GM20431 (cell line): ENCODE results near the gene LYPD6.

Experiments
- in situ Hi-C: fragments of 300-500 bp; cut with MseI, MboI; formaldehyde crosslinking; loops from one replicate; pipeline ENCODE4 v1.15.0; 2020; ENCODE audit warnings: low sequenced_read_pairs; ENCODE audit not compliant: unreplicated experiment

LYPD6 gene

DNA sequence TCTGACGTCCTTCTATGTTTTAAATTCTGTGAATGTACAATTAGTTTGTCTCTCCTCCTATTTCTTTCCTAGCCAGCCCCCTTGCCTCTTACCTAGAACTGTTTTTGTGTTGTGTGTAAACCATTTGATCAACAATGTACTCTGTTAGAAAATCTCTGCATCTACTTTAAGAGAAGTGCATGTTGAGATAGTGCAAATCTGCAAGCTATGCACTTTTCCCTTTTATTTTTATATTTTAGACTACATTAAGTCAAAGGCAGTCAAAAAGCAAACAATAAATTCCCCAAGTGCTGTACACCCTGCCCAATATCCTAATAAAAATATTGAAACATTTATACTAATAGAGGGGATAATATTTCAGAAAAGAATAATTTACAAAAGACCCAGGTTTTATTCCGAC, 13.7 kb downstream of the LYPD6 start:
- in situ Hi-C loops = no loop called here

DNA sequence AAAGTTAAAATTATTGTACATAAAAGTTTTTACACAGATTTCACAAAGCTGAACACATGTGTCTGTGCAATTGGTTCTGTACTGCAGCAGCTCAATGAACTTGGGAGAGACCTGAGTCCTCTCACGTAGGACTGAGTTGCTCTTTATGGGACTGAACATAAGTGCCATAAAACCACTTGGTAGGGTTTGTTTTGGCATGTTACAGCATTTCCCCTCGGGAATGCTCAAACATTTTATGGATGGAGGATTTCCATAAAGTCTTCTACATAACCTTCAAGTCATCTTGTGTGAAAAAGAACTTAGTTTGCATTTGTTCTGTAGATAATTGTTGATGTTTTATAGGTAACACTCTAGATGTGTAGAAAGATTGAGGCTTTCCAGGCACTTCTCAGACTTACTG, 15.9 kb downstream of the LYPD6 start:
- in situ Hi-C loops = no loop called here

DNA sequence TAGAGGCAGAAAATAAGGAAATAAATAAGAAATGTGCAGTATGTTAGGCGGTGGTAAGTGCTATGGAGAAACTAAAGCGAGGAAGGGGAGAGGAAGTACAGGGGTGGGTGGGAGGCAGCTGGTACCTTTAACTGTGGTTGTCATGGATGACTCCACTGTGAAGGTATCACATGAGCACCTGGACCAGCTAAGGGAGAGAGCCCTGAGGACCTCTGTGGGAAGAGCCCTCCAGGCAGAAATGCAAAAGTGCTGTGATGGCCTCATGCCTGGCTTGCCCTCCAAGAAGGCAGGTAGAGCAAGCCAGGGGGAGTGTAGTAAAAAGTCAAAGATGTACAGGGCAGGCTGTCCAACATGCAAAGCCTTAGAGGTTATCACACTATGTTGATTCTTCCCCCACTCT, 17.9 kb downstream of the LYPD6 start:
- in situ Hi-C loops = no loop called here

GRCh38 chr2:149353421-149353820, 23.0 kb downstream of the LYPD6 start:
- in situ Hi-C loops = no loop called here

DNA sequence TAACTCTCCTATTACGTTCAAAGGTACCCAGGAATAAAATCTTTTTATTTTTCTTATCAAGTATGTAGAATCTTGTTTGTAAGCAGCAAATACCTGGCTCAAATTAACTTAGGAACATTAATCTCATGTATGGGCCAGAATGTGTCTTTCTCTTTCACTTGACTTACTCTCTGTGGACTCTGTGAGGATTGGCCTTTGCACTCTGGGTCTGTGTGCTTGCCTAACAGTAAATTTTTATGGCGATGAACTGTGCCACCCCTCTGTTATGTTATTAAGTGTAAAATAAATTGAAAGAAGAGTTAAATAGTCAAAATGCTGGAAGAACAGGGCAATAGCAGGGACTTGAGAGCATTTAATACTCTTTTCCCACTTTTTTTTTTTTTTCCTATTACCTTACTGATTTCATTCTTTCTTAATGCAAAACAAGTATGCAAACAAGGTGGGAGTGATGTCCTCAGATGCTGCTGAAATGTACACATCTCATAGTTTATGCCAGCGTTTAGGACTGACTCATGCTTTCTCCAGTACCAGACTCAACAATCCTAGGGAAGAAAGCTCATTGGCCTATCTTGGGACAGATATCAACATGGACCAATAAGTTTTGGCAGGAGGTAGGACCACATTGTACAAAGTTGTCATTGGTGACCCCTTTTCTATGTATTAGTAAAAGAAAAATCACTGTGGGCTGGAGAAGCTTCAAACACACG, 25.5 kb downstream of the LYPD6 start:
- in situ Hi-C loops = no loop called here

DNA sequence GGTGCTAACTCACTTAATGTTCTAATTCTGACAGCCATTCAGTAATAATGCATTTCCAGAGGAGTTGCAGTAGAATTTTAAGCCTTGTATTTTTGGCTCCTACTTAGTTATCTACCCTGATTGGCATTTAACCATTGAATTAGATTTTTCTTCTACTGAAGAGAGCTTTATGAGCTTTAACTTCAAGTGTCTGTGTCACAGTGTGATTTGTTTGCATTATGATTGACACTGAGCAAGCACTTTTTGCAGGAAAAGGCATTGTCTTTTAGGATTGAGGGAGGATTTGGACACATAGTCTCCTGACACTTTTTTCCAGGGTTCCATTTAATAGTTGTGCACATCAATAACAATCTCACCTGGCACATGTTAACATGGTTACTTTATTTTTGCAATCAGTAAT, 26.7 kb downstream of the LYPD6 start:
- in situ Hi-C loops = no loop called here

DNA sequence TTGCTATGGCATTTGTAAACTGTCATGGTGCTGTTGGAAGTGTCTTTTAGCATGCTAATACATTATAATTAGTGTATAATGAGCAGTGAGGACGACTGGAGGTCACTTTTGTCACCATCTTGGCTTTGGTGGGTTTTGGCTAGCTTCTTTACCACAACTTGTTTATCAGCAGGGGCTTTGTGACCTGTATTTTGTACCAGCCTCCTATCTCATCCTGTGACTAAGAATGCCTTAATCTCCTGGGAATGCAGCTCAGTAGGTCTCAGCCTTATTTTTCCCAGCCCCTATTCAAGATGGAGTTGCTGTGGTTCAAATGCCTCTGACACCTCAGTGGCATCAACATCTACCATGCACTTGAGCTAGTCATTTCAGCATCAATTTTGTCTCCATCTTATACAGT, 29.7 kb downstream of the LYPD6 start:
- in situ Hi-C loops = no loop called here

DNA sequence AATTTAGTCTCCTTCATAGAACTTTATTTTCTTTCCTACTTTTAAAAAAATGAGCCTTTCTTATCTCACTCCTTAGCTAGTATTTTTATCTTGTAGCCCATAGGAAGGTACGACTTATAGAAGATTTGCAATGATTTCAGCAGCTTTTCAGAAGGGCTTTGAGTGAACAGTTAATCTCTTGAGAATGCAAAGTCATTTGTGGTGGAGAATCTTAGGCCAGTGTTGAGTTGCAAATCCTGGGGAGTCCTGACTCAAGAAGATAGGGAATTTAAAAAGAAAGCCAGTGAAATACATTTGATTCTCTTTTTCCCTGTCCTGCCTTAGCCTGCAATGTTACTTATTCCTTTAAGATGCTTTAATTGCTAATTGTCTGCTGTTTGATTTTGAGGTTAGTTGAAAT, 33.6 kb downstream of the LYPD6 start:
- in situ Hi-C loops = no loop called here

- in situ Hi-C loops = no loop called here
Observed at GRCh38 chr2:149364839-149365238, 34.5 kb downstream of the LYPD6 start.

GRCh38 chr2:149365931-149366583, 35.7 kb downstream of the LYPD6 start:
- in situ Hi-C loops = no loop called here

DNA sequence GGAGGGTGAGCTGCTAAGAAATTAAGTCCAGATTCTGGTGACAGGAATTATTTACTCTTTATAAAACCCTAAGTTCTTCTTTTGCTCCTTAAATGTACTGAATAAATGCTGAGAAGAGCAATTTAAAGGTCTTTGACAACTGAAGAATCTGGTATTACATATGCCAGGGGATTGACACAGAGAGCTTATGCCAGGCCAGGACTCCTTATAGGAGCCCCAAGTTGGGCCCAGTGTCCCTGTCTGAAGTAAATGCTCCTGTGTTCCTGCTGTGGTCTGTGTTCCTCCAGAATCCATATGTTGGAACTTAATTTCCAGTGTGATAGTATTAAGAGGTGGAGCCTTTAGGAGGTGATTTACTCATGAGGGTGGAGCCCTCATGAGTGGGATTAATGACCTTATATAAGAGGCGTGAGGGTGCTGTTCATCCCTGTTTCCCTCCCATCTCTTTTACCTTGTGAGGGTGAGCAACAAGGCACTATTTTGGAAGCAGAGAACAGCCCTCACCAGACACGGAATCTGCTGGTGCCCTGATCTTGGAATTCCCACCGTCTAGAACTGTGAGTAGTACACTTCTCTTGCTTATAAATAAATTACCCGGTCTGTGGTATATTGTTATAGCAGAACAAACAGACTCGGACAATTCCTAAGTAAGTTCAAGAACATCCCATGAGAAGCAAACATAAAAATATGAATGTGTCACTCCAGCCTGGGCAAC, 39.8 kb downstream of the LYPD6 start:
- in situ Hi-C loops = no loop called here

DNA sequence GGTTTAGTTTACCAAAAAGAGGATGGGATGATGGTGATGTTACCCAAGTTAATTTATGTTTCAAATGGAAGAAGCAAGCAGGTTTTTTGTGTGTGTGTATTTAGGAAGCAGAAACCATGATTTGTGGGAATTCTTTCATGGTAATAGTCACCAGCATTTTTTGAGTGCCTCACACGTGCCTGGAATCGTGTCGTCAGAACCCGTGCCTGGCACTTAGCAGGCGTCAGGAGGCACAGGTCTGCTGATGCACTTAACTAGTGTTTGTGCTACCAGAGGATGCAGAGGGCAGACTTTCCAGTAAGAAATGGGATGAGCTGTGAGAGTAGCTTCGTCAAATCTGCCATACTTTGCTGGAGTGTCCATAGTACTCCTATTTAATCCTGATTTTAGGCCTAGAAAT, 41.1 kb downstream of the LYPD6 start:
- in situ Hi-C loops = no loop called here

DNA sequence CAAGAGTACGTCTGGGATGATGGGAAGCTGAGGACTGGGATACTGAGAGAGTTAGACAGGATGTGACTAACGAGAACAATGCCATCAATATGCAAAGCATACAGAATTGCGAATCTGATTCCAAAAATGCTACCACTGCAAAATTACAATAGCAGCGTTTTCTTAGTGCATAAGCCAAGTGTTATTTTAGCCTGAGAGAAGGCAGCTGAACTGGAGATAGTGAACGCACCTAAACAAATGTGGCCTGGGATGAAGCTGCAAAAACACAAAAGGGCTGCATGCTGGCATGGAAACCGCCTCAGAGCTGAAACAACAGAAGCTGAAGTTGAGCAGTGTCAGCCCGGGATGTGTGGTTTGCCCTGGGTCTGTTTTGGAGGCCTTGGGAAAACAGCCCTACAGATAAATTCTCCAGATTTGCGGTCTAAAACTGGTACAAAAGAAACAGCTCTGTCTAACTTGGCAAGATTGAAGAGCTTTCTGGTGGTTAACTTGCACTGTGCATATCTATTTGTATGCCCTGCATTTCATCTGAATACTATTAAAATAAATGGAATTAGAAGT, 45.5 kb downstream of the LYPD6 start:
- in situ Hi-C loops = no loop called here

- in situ Hi-C loops = no loop called here
Observed at GRCh38 chr2:149380205-149380604, 49.8 kb downstream of the LYPD6 start.

- in situ Hi-C loops = no loop called here
Observed at GRCh38 chr2:149383340-149383739, 53.0 kb downstream of the LYPD6 start.

DNA sequence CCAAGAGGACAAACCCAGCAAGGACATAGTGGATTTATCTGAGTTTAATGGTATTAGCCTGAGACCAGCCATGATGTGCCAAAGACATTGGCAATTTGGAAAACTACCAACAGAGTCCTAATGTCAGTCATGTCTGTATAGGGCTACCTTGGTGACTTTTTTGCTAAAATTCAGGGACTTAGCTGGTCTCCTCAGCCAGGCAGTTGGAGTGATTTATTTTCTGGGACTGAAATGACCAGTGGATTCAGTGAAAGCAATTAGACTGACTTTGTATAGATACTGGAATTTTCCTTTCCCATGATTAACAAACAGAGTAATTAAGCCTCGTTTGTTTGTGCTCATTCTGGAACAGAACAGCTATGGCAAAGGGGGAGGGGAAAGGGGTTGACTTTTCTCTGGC, 55.0 kb downstream of the LYPD6 start:
- in situ Hi-C loops = no loop called here

DNA sequence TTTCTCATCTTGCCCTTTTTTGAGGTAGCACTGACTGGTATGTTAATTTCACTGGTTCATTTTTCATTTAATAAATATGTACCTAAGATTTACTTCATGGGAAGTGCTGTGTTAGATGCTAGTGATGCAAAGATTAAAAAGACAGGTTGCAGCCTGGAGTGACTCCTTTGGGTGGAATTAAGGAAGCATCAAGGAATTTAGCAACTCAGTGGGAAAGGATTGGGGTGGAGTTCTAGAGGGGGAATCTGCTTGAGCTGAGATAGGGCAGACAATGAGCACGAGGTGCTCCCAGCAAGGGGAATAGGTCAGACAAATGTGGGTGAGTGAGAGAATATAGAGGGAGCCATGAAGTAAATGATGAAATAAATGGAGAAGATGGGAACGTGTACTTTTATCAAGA, 57.0 kb downstream of the LYPD6 start:
- in situ Hi-C loops = no loop called here

DNA sequence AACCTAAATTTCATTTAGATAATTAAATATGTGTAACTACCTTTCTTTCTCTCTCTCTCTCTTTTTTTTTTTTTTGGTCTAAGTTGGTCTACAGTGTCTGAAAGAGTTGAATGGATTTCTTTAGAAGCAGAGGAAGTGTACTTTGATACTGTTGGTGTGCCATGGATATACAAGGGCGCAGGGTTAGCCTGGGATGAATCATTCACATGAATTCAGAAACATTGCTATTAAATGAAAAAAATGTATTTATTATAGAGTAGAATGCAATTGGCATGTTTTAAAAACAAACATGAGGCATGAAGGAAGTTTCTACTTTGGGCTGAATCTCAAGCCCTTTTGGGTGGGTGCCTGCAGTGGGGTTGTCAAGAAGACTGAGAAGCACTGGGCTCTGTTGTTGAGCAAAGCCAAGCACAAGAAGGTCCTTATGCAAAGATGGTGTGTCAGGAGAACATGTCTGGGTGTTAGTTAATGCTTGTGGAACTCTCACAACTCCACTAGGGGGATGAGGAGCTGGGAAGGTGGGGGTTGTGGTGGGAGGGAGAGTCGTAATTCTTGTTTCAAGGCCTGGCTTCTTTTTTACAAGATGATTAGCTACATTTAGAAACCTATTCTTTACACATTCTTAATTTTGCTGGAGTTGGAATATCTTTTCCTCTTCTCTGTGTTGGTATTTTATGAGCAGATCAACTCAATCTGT, 57.9 kb downstream of the LYPD6 start:
- in situ Hi-C loops = no loop called here

DNA sequence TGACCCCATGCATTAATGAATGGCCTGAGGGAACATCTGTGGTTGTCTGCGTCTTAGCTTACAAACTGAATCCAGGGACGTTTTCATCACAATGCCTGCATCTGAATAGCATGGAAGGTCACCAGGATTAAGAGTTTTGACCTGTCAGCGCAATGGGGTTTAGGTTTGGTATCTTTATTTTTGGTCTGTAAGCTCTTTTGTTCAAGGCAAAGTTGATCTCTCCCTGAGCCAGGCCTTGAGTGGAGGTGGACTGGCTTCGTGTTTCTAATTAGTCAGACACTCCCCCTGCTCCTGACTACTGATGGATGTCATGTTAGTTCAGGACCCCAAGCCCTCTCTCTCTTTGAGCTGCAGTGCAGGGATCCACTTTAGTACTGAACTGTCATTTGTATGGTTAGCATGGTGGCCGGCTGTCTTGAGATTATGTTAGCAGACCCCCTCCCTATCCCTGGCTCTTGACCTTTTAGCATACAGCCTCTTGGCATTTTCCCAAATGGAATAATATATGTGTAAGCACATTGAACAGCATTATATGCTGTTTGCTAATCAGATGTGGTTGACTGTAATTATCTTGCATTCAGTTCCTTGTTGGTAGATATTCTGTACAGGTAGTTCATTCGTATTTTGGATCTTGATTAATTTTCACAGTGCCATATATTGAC, 59.2 kb downstream of the LYPD6 start:
- in situ Hi-C loops = no loop called here

- in situ Hi-C loops = no loop called here
Observed at GRCh38 chr2:149393614-149394013, 63.2 kb downstream of the LYPD6 start.
